ENCODE results near the gene DNAJC24. TPM values are rescaled to one million over a fixed set of nuclear protein-coding genes. Genes with fewer than 3 reads are reported as not detected.
"Not testable (repeated sequence)": the region's sequence is repeated elsewhere in the genome, so short reads cannot be mapped to it uniquely, and the experiment has no call there.

Gene DNAJC24
- total RNA-seq (2021) (18.2 and 24.0 TPM in 2 replicates), Bru-seq, nascent RNA (percentile 79 among the genes with signal in this experiment), BruChase-seq, experiment 1, labeled RNA remaining after a 2-hour chase (percentile 76 among the genes with signal in this experiment), BruChase-seq, experiment 2, labeled RNA remaining after a 6-hour chase (percentile 69 among the genes with signal in this experiment)
- long read RNA-seq, transcript DNAJC24-209 (3 exons, 2,745 nt) = major isoform, 11 of 18 reads
- long read RNA-seq, partial matches to known transcripts = 2 of 18 reads
- long read RNA-seq, other reads (novel, unspliced or antisense) = 3 of 18 reads

DNA sequence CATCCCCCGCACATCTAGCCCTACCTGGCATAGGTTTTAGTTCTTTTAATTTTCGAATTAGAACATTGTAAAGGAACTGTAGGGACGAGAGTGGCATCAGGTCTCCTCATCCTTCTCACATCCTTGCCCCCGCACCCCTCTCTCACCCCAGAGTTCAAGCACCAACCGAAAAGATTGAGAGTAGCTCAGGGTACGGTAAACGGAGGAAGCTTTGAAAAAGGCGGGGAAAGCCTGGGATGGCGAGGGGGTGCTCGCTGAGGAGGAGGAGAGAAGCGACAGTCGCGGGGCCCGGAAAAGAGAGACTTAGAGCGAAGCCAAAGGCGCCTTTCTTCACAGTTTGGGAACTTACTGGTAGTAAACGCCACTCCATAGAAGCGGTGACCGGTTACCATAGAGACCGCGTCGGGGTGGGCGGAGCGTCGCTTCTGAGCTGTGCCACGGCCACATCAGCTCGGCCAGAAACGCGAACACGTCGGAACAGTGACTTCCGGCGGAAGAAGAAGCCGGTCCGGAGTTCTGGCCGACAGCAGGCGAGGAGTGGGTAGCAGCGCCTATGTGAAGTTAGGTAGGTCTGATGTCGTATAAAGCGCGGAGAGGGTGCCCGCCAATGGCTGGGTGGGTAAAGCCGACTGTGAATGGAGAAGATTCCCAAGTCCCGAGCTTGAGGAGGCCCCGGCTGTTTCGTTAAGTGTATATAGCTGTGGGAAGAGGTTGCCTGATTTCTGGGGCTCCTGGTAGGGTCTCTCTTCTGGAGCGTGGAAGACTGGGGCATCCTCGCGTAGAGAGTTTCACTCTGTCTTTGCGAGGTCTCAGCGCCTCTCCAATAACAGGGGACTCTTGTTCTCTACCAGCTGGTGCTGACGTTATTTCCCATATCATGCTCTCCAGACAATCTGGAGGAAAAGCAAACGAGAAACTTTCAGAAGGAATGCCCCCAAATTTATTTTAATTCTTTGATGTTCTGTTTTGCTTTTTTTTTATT, at the start of gene DNAJC24, which contains the start of gene DCDC1:
Gene DNAJC24 (plus strand): TSS at position 513 of the 982 bp plus-strand sequence. CDS start 889 bp downstream, outside the sequence.
Gene DCDC1 (minus strand): TSS at position 392 of the 982 bp plus-strand sequence. CDS start 41,459 bp downstream, outside the sequence.
- peak within 1 kb of the TSS; percentile 100 for H2AFZ ChIP-seq
- POLR2A ChIA-PET (ENCODE audit: unreplicated experiment) = interaction anchor here (0.6 to 0.8 kb wide), 5 partner anchors 9 to 773 kb away, joined by 4 to 12 read pairs (median 4); no protein-coding TSS in a partner anchor
- H4K20me1 ChIP-seq (ENCODE audit: insufficient read depth) = no peaks in the 10 kb centered on the region
- peak; percentile 90 for DNase-seq
- CTCF ChIA-PET = no interaction called here
- intact Hi-C loops (cut with micrococcal nuclease; ENCODE audit: unreplicated experiment) = no loop called here
- H3K4me3 ChIP-seq = peak within 1 kb of the TSS; percentile 93
- TSS peak; percentile 75 for BruUV-seq (replicated peaks)
- H3K27ac ChIP-seq = 0 out of 2 replicates have a peak within 1 kb of the TSS, but pooled peaks have one; percentile 22
- peaks cover 22% of the 10 kb centered on the region for H3K79me2 ChIP-seq (ENCODE audit: low read depth)
- H3K27me3 ChIP-seq (ENCODE audit: insufficient read depth, low read depth) = no peaks in the 10 kb centered on the region
- no peaks in the 10 kb centered on the region for H3K9me3 ChIP-seq (ENCODE audit: insufficient read depth, low read depth)
- H3K9me2 ChIP-seq (ENCODE audit: insufficient read depth) = no peaks in the 10 kb centered on the region
- peak within 1 kb of the TSS; percentile 89 for H3K4me2 ChIP-seq
- TF ChIP-seq EZH2 (IDR thresholded peaks at IDR 0.05; ENCODE audit: low read depth) = no peak
- TF ChIP-seq, protein P1, sequence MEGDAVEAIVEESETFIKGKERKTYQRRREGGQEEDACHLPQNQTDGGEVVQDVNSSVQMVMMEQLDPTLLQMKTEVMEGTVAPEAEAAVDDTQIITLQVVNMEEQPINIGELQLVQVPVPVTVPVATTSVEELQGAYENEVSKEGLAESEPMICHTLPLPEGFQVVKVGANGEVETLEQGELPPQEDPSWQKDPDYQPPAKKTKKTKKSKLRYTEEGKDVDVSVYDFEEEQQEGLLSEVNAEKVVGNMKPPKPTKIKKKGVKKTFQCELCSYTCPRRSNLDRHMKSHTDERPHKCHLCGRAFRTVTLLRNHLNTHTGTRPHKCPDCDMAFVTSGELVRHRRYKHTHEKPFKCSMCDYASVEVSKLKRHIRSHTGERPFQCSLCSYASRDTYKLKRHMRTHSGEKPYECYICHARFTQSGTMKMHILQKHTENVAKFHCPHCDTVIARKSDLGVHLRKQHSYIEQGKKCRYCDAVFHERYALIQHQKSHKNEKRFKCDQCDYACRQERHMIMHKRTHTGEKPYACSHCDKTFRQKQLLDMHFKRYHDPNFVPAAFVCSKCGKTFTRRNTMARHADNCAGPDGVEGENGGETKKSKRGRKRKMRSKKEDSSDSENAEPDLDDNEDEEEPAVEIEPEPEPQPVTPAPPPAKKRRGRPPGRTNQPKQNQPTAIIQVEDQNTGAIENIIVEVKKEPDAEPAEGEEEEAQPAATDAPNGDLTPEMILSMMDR (conservative IDR thresholded peaks at IDR 0.05) = no peak
- no peaks in the 10 kb centered on the region; the same call in 1 of the 2 replicates for H3F3A ChIP-seq (ENCODE audit: insufficient read depth, low read depth)
- H3K4me1 ChIP-seq (replicated peaks; ENCODE audit: insufficient read depth) = peaks cover 16% of the 10 kb centered on the region
- no peaks in the 10 kb centered on the region; the same call in 1 of the 2 replicates for H3K36me3 ChIP-seq (ENCODE audit: low read depth)

DNA sequence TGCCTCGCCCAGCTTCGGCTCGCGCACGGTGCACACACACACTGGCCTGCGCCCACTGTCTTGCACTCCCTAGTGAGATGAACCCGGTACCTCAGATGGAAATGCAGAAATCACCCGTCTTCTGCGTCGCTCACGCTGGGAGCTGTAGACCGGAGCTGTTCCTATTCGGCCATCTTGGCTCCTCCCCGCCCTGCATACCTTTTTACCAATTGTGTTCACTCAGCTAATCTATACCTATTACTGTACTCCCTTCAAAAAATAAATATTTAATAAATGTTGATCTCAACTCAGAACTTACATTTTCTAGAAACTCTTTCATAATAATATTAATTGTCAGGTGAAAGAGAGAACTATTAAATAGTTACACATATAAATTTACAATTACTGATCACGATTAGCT, 48.2 kb upstream of the DNAJC24 start:
- DNase-seq; H3K79me2 ChIP-seq (ENCODE audit: low read depth); H3K27ac ChIP-seq; H2AFZ ChIP-seq; CTCF ChIA-PET; H3K4me1 ChIP-seq (replicated peaks; ENCODE audit: insufficient read depth); H3K4me3 ChIP-seq; POLR2A ChIA-PET (ENCODE audit: unreplicated experiment); intact Hi-C loops (cut with micrococcal nuclease; ENCODE audit: unreplicated experiment); H3K9me2 ChIP-seq (ENCODE audit: insufficient read depth); H3K27me3 ChIP-seq (ENCODE audit: insufficient read depth, low read depth); H3K36me3 ChIP-seq (ENCODE audit: low read depth); H3K9me3 ChIP-seq (ENCODE audit: insufficient read depth, low read depth); H3K4me2 ChIP-seq; H3F3A ChIP-seq (ENCODE audit: insufficient read depth, low read depth); H4K20me1 ChIP-seq (ENCODE audit: insufficient read depth); BruUV-seq (replicated peaks): not testable (repeated sequence)

DNA sequence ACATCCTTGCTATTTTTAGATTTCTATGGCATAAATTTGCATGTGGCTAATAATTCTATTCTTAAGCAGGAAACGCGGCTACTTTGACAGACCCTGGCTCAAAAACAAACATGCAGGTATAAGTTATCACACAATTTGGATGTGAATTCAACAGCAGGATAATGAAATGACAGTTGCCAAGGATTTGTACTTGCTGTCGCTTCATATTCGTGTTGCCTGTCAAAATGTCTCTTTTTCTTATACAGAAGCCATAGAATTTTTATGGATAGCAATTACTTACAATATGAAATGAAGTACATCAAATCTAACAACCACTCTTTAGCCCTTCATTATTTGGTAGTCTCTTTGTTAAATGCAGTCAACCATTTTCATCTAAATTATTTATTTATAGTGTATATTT, 46.5 kb upstream of the DNAJC24 start:
- POLR2A ChIA-PET (ENCODE audit: unreplicated experiment) = no interaction called here
- BruUV-seq (replicated peaks) = no TSS peak
- H3K36me3 ChIP-seq (ENCODE audit: low read depth) = no peaks in the 10 kb centered on the region

More for the DNA sequence above, 46.5 kb upstream of the DNAJC24 start:
- no peaks in the 10 kb centered on the region for H3K9me2 ChIP-seq (ENCODE audit: insufficient read depth)
- H3F3A ChIP-seq (ENCODE audit: insufficient read depth, low read depth) = no peaks in the 10 kb centered on the region
- H3K27ac ChIP-seq = no peak overlapping the region
- DNase-seq = no peak
- H3K9me3 ChIP-seq (ENCODE audit: insufficient read depth, low read depth) = no peaks in the 10 kb centered on the region; the same call in 1 of the 2 replicates
- no peak overlapping the region for H3K4me3 ChIP-seq
- H3K27me3 ChIP-seq (ENCODE audit: insufficient read depth, low read depth) = no peaks in the 10 kb centered on the region
- H3K4me1 ChIP-seq (replicated peaks; ENCODE audit: insufficient read depth) = no peaks in the 10 kb centered on the region
- H2AFZ ChIP-seq = no peak overlapping the region
- H3K79me2 ChIP-seq (ENCODE audit: low read depth) = no peaks in the 10 kb centered on the region
- H4K20me1 ChIP-seq (ENCODE audit: insufficient read depth) = no peaks in the 10 kb centered on the region
- CTCF ChIA-PET = no interaction called here
- intact Hi-C loops (cut with micrococcal nuclease; ENCODE audit: unreplicated experiment) = no loop called here
- H3K4me2 ChIP-seq = no peak overlapping the region
- no peak for TF ChIP-seq EZH2 (IDR thresholded peaks at IDR 0.05; ENCODE audit: low read depth)
- TF ChIP-seq, protein P1 (conservative IDR thresholded peaks at IDR 0.05) = no peak

All from PC-9 (cell line).